ENCODE data around the gene BEGAIN.

DNA sequence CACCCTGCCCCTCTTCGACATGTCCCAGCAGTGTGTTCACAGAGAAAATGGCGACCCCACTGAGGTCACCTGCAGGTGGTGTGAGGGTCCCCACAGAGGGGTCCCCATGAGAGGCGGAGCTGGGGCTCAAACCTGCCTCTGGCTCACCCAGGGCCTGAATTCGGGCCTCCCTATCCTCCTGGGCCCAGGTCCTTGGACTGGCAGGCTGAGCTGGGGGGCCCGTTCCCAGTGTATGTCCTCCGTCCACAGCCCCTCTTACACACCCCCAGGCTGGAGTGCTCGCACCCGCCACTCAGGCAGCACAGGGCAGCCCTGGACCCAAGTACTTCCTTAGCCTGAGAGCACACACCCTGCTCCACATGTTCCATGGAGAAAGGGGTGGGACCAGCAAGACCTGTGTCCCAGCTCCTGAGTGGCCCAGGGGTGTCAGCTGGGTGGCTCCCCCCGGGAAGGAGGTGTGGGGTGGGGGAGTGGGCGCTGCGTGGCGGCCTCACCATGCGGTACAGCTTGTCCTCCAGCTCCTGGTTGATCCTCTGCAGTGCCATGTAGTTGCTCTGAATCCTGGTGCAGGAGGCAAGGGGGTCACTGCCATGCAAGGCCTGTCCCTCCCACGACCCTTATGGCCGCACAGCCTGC is 42.6 kb downstream of the BEGAIN start:
- TF ChIP-seq EZH2 (IDR thresholded peaks at IDR 0.05; ENCODE audit: borderline replicate concordance, low read length) (no peak), CTCF (IDR thresholded peaks at IDR 0.05; ENCODE audit: low read length) (no peak)

Measured in OCI-LY1 (cell line).